ENCODE measurements around the gene NAP1L4. TPM values are rescaled to one million over a fixed set of nuclear protein-coding genes. Genes with fewer than 3 reads are reported as not detected.

Gene NAP1L4
- total and polyA plus RNA-seq, 2 donors (not counting 1 experiment from before 2014, with no cell fraction given), result 62.1 to 133 TPM

GRCh38 chr11:3009481-3009880 lies 17.4 kb upstream of the NAP1L4 start:
- H3K27ac ChIP-seq (ENCODE audit: low read length in 2 of 2), result no peak overlapping the region
- Mint-ChIP-seq H3K27me3 (no peaks in the 10 kb centered on the region), H3K4me1 (no peaks in the 10 kb centered on the region), H3K4me3 (no peak overlapping the region), H3K27ac (no peak overlapping the region), H3K9me3 (ENCODE audit: insufficient read depth) (no peaks in the 10 kb centered on the region)
- DNase-seq (no peak), ATAC-seq (ENCODE audit: low read depth) (no peak)
- CTCF ChIA-PET, result no interaction called here
- TF ChIP-seq CTCF (IDR thresholded peaks at IDR 0.05) (no peak), EZH2 (IDR thresholded peaks at IDR 0.05; ENCODE audit: borderline replicate concordance, insufficient read depth, low read depth, low read length, poor library complexity, severe bottlenecking) (no peak)
- POLR2A ChIA-PET, result no interaction called here
- peaks cover 0 to 48% of the 10 kb centered on the region in 2 experiments for H3K36me3 ChIP-seq (replicated peaks in 1 of 2; ENCODE audit: control extremely low read depth in 1 of 2, control insufficient read depth in 1 of 2, extremely low read depth in 1 of 2, insufficient read depth in 2 of 2, low read length in 1 of 2)
- no peak overlapping the region for H3K4me2 ChIP-seq (replicated peaks; ENCODE audit: low read depth, low read length, poor library complexity, severe bottlenecking)
- peaks cover 0 to 7% of the 10 kb centered on the region in 2 donors for H3K4me1 ChIP-seq (ENCODE audit: control insufficient read depth in 2 of 2, insufficient read depth in 2 of 2, low read length in 2 of 2)
- WGBS (ENCODE audit: insufficient coverage), result 91% methylated on average over 5 of the region's 5 CpGs
- H3K79me2 ChIP-seq (ENCODE audit: control insufficient read depth, insufficient read depth, low read length), result no peaks in the 10 kb centered on the region
- no peak overlapping the region for H2AFZ ChIP-seq (ENCODE audit: insufficient read depth, low read depth, low read length, poor library complexity, severe bottlenecking)
- H3K4me3 ChIP-seq (ENCODE audit: control extremely low read depth in 1 of 5, extremely low read depth in 1 of 5, insufficient read depth in 1 of 5, low read depth in 2 of 5, low read length in 4 of 5), result no peak overlapping the region
- no peak overlapping the region for H3K9ac ChIP-seq (ENCODE audit: low read length)
- H3K27me3 ChIP-seq (replicated peaks in 1 of 4; ENCODE audit: control extremely low read depth in 1 of 4, control insufficient read depth in 3 of 4, insufficient read depth in 4 of 4, low read length in 3 of 4), result no peaks in the 10 kb centered on the region
- no peaks in the 10 kb centered on the region for H4K20me1 ChIP-seq (ENCODE audit: control insufficient read depth, insufficient read depth, low read length, poor library complexity, severe bottlenecking)
- H3K9me3 ChIP-seq (ENCODE audit: control extremely low read depth in 1 of 3, control insufficient read depth in 2 of 3, insufficient read depth in 1 of 3, low read length in 2 of 3), result no peaks in the 10 kb centered on the region
- intact Hi-C loops (cut with micrococcal nuclease), result no loop called here

GRCh38 chr11:3008746-3009336 lies 16.7 kb upstream of the NAP1L4 start:
- H3K9me3 ChIP-seq (ENCODE audit: control extremely low read depth in 1 of 3, control insufficient read depth in 2 of 3, insufficient read depth in 1 of 3, low read length in 2 of 3), result no peaks in the 10 kb centered on the region
- no peak for ATAC-seq (ENCODE audit: low read depth)
- H3K4me1 ChIP-seq (ENCODE audit: control insufficient read depth in 2 of 2, insufficient read depth in 2 of 2, low read length in 2 of 2), result peaks cover 0 to under 1% of the 10 kb centered on the region in 2 donors
- no peaks in the 10 kb centered on the region for H3K27me3 ChIP-seq (replicated peaks in 1 of 4; ENCODE audit: control extremely low read depth in 1 of 4, control insufficient read depth in 3 of 4, insufficient read depth in 4 of 4, low read length in 3 of 4)
- H3K9me3 Mint-ChIP-seq (ENCODE audit: insufficient read depth), result no peaks in the 10 kb centered on the region
- H3K36me3 ChIP-seq (replicated peaks in 1 of 2; ENCODE audit: control extremely low read depth in 1 of 2, control insufficient read depth in 1 of 2, extremely low read depth in 1 of 2, insufficient read depth in 2 of 2, low read length in 1 of 2), result peaks cover 0 to 47% of the 10 kb centered on the region in 2 experiments
- 99% methylated on average over 9 of the region's 9 CpGs for WGBS (ENCODE audit: insufficient coverage)
- H3K4me2 ChIP-seq (replicated peaks; ENCODE audit: low read depth, low read length, poor library complexity, severe bottlenecking), result no peak overlapping the region
- no peak overlapping the region for H2AFZ ChIP-seq (ENCODE audit: insufficient read depth, low read depth, low read length, poor library complexity, severe bottlenecking)
- no peak overlapping the region for H3K9ac ChIP-seq (ENCODE audit: low read length)
- no peaks in the 10 kb centered on the region for H4K20me1 ChIP-seq (ENCODE audit: control insufficient read depth, insufficient read depth, low read length, poor library complexity, severe bottlenecking)
- H3K4me3 Mint-ChIP-seq, result no peak overlapping the region
- intact Hi-C loops (cut with micrococcal nuclease), result no loop called here
- CTCF ChIA-PET, result no interaction called here
- no peak for DNase-seq
- POLR2A ChIA-PET, result no interaction called here
- no peaks in the 10 kb centered on the region for H3K4me1 Mint-ChIP-seq
- H3K4me3 ChIP-seq (ENCODE audit: control extremely low read depth in 1 of 5, extremely low read depth in 1 of 5, insufficient read depth in 1 of 5, low read depth in 2 of 5, low read length in 4 of 5), result no peak overlapping the region
- H3K27ac Mint-ChIP-seq, result no peak overlapping the region
- no peak overlapping the region for H3K27ac ChIP-seq (ENCODE audit: low read length in 2 of 2)
- no peaks in the 10 kb centered on the region for H3K79me2 ChIP-seq (ENCODE audit: control insufficient read depth, insufficient read depth, low read length)
- no peak for TF ChIP-seq CTCF (IDR thresholded peaks at IDR 0.05)
- no peak for TF ChIP-seq EZH2 (IDR thresholded peaks at IDR 0.05; ENCODE audit: borderline replicate concordance, insufficient read depth, low read depth, low read length, poor library complexity, severe bottlenecking)
- H3K27me3 Mint-ChIP-seq, result no peaks in the 10 kb centered on the region

All from B cell (primary cell).